Measurements from ENCODE around the gene TTC9B.
"Not testable (repeated sequence)": the region's sequence is repeated elsewhere in the genome, so short reads cannot be mapped to it uniquely, and the experiment has no call there.

TTC9B gene

GRCh38 chr19:40232949-40233810, 15.0 kb upstream of the TTC9B start:
- no peak for DNase-seq (ENCODE audit: low spot score)

DNA sequence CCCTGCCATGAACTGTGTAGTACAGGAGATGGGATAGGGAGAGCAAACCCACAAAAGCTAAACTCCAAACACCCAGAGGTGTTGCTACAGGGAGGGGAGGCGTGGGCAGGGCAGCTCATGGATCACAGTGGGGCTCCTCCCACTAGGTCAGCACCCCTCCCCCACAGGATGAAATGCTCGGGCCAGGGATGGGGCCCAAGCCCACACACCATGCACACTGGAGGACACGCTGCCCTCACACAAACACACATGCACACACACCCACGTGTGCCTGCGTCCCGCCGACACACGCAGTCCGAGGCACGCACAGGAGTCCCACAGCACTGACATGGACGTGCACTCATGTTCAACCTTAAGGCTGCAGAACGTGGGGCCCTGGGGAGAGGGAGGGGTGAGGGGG, 14.3 kb upstream of the TTC9B start:
- no peak for DNase-seq (ENCODE audit: low spot score)

DNA sequence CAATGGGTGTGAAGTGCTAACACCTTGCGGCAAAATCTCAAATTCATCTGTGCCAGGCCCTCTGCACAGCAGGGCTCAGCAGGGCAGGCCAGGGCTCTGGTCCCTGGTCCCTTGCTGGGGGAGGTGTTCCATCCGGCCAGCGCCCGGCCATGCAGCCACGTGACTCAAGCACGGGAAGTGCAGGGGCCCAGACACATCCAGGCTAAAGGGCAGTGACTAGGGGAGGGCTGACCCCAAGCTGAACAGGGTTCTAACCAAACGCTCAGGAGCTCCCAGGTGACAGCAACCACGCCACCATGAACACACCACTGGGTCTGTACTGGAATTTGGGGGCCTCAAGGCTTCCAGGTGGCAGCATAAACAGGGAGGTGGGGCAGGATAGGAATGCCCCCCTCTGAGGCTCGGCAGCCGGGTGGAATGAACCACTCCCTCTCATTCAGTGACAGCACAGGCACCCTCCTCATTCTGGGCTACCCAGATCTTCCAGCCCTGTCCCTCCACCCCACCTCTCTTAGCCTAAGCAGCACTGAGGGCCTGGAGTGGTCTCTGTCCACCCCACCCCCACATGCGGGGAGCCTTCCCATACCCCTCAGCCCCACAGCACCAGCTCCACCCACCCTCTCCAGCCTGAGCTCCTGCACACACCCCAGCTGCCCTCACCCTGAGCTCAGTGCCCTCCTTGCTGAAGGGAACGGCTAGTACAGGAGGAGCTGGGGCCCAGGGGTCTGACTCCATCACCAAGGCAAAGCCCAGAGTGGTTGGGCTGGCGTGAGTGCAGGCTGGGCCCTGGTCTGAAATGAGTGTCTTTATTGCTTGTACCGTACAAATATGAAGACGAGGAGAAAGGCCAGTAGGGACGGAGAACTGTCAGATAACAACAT, 13.6 kb upstream of the TTC9B start:
- peak; percentile 51 for DNase-seq (ENCODE audit: low spot score)

DNA sequence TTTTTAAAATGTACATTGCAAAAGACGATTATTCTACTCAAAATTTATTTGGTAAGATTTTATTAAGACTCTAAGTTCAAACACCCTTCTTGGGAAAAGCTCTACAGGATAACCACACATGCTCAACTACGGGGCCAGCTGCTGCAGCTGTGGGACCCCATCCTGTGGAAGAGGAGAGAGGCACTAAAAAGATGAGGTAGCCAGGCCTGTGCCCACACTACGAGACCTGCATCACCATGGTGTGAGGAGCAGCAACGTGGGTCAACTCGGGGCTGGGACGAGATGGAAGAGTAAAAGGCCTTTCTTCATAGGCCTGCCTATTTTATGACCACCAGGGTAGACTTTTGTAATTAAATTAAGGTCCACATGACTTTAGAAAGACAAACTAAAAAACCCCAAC, 12.9 kb upstream of the TTC9B start:
- no peak for DNase-seq (ENCODE audit: low spot score)

DNA sequence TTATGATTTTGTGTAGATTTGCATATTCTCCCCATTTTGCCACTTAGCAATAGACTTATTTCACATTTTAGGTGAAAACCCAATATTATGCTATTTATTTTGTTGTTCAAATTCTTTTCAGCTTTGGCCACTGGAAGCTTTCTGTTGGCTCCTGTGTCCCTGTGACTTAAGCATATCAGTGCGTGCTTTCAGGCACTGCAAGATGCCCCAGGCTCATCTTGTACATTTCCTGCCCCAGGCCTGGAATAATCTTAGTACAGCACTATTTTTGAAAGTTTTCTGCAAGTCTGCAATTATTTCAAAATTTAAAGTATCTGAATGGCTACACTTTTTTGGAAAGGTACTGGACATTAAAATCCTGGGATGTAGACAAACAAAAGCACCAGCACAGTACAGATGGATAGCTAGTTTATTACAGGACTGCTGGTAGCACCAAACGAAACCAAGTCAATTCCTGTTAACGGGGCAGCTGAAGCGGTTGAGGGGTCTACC, 11.8 kb upstream of the TTC9B start:
- no peak for DNase-seq (ENCODE audit: low spot score)

GRCh38 chr19:40229484-40229883, 11.3 kb upstream of the TTC9B start:
- peak; percentile 58 for DNase-seq (ENCODE audit: low spot score)

GRCh38 chr19:40228863-40229262, 10.7 kb upstream of the TTC9B start:
- DNase-seq (ENCODE audit: low spot score): no peak

DNA sequence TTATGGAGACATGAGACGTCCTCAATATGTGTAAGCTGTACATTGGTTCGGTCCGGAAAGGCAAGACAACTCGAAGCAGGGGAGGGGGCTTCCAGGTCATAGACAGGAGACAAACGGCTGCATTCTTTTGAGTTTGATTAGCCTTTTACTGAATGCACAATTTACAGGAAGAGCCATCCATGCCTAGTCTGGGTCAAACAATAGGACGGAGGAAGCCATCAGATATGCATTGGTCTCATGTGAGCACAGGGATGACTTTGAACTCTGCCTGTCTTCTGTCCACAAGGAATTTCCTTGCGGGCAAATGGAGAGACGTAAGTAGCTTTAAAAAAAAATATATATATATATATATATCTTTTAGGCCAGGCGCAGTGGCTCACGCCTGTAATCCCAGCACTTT, 10.2 kb upstream of the TTC9B start:
- no peak for DNase-seq (ENCODE audit: low spot score)

- peak; percentile 30 for DNase-seq (ENCODE audit: low spot score)
These were observed 7.5 kb upstream of the TTC9B start for GRCh38 chr19:40225440-40226305.

DNA sequence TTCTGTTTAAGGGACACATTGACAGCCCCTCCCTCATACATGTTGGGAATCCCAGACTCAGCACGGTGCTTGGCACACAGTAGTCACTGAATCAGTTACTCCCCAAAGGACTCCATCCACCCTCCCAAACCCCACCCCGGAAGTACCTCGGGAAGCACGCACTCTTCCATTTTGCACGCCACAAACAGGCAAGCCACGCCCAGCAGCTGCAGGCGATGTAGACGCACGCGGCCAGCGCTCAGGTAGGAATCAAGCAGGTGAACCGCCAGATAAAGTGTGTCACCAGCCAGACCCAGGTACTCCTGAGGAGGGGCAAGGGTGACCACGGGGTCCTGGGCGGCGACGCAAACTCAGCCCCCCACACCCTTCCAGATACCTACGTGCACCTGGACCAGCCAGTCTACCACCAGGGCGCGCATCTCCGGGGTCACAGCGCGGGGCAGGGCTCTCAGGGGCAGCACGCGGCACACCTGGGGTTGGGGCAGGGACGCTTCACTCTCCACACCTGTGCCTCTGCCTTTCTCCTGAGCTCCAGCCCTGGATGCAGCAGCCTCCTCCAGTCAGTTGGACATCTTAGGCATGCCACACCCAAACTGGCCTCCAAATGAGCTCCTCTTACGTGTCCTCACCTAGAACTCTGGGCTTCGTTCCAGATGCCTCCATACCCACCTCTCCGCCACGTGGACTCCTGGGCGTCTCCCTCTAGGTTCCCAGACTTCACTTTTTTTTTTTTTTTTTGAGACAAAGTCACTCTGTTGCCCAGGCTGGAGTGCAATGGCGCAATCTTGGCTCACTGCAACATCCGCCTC, 6.4 kb upstream of the TTC9B start:
- no peak for DNase-seq (ENCODE audit: low spot score)

- DNase-seq (ENCODE audit: low spot score): no peak
These were observed 5.1 kb upstream of the TTC9B start for GRCh38 chr19:40223135-40223822.

DNA sequence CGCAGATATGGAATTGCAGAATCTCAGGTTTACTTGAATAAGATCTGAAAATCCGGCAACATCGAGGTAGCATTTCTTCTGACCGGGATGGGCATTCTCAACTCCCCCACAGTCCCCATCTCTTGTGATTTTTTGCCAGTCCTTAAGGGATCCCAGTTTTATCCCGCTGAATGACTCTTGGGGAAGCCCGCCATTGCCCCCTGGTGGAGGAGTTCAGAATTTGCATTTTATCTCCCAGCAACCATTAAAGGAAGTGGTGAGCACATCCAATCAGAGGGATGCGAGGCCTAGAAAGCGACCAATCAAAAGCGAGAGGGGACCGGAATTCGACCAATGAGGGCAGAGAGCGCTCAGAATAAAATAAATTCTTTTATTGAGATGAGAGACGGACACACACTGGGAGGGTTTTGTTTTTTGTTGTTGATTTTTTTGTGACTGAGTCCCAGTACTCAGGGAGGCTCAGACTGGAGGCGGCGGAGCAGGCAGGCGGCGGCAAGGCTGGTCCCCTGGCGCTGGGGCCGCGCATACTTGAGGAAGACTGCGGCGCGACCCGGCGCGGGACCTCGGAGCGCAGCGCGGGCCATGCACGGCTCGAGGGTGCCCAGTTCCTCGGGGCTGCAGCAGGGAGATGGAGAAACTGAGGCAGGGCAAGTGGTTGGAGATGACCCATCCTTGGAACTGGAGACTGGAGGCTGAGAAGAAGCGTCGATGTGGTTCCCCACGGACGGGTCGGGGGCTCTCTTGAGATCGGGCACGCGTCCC, 3.9 kb upstream of the TTC9B start:
- DNase-seq (ENCODE audit: low spot score): peak; percentile 99

DNA sequence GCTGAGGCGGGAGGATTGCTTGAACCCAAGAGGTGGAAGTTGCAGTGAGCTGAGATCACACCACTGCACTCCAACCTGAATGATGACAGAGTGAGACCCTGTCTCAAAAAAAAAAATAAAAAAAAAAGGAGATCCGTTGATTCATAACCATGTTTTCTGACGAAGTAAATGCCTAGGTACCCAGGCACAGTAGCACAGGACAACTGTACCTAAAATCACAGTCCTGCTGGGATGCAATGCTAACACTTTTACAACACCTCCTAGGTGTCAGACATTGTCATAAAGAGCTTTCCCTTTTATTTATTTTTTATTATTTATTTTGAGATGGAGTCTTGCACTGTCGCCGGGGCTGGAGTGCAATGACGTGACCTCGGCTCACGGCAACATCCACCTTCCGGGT, 2.5 kb upstream of the TTC9B start:
- no peak for DNase-seq (ENCODE audit: low spot score)

DNA sequence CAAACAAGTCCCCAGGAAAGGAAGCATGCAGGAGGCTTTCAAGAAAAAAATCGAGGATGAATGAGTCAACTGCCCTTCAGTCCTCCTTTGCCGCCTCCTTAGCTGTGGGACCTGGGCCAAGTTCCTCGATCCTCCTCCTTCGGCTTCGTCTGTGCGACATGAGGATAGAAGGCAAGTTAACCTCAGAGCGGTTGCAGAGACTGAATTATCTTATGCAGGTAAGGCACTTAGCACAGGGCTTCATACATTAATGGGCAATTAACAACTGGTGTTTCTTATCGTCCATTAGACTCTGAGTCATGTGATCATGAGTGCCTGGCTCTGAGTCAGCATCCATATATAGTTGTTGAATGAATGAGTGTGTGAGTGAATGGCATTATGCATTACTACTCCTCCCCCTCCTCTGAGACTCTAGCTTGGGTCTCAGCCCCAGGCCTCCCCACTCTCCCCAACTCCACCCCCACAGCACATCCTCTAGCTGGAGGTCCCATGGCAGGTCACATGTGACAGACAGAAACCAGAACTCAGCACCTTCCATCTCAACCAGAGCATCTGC, 1.6 kb upstream of the TTC9B start:
- peak; percentile 43 for DNase-seq (ENCODE audit: low spot score)

DNA sequence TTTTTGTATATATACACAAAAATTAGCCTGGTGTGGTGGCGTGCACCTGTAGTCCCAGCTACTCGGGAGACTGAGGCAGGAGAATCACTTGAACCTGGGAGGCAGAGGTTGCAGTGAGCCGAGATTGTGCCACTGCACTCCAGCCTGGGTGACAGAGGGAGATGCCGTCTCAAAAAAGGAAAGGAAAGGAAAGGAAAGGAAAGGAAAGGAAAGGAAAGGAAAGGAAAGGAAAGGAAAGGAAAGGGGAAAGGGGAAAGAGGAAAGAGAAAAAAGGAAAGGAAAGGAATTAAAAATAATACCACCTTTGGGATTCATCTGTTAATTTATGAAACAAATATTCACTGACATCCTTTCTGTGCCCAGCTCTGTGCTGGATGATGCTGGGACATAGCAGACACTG, 845 bp upstream of the TTC9B start:
- not testable (repeated sequence) for DNase-seq (ENCODE audit: low spot score)

- no peak for DNase-seq (ENCODE audit: low spot score)
These were observed 965 bp downstream of the TTC9B start for GRCh38 chr19:40217027-40217810.

GRCh38 chr19:40216777-40217026, 1.5 kb downstream of the TTC9B start:
- no peak for DNase-seq (ENCODE audit: low spot score)

DNA sequence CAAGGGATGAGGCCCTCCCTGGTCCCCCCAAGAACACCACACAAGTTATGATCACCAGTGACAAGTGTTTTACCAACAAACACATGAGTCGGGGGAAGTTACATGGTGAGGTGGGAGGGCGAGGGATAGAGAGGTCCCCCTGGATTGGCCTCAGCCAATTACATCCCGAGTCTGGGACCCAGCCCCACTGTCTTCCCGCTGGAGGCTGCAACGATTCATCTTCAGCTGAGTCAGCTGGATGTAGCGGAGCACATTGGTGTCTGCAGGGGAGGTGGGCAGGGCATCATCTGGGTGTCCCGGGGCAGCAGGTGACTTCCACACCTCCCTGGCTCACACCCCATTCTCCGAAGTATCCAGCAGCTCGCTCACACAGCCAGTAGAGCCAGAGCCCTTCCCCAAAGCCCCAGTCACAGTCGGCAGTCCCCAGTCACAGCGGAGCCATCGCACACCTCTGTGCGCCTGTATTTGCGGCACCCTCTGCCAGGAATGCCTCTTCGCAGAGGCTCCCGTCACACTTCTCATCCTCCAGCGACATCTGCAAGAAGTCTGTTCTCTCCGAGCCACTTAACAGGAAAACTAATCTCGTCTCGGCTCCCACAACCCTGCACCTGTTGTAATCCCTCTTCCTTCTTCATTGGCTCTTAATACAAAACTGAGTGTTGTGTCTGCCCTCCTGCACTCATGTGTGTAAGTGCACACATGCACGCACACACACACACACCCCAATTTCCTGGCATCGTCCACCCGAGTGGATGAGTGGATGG, 2.0 kb downstream of the TTC9B start:
- no peak for DNase-seq (ENCODE audit: low spot score)

Data from AG08395 (cell line).